Common myeloid progenitor, CD34-positive (primary cell): ENCODE measurements around the gene IFNGR2.
"Not testable (repeated sequence)": the region's sequence is repeated elsewhere in the genome, so short reads cannot be mapped to it uniquely, and the experiment has no call there.

ENCODE experiments used
- CTCF ChIA-PET: fragments of 350-600 bp; sonication (Branson Sonifier 250); formaldehyde crosslinking; loops from one replicate; lab custom pipeline; 2021; ENCODE audit warnings: antibody characterized with exemption; lab: Charles Lee
- POLR2A ChIA-PET: fragments of 350-600 bp; sonication (Branson Sonifier 250); formaldehyde crosslinking; loops from one replicate; lab custom pipeline; 2021; ENCODE audit warnings: antibody characterized with exemption; lab: Charles Lee
- DNase-seq, 3 donors: peaks; one replicate each; pipeline versions ENCODE4 v3.0.0 to v3.0.0-alpha.2; 2013
- H3K27ac ChIP-seq, 2 experiments: 1 replicate in 1 of 2; 2 replicates in 1 of 2; pipeline ENCODE4 v1.7.0; 2013; ENCODE audit warnings: inconsistent platforms in 2 of 2, low read length in 2 of 2, mild to moderate bottlenecking in 2 of 2, low read depth in 1 of 2, moderate library complexity in 1 of 2; ENCODE audit not compliant: severe bottlenecking in 2 of 2, insufficient read depth in 1 of 2, poor library complexity in 1 of 2
- H3K27me3 ChIP-seq, 5 experiments: replicated peaks in 2 of 5; 1 replicate in 3 of 5; 2 replicates in 2 of 5; pipeline versions ENCODE4 v1.6.1 to v1.7.0; 2013; ENCODE audit warnings: low read length in 4 of 5, mild to moderate bottlenecking in 2 of 5, moderate library complexity in 2 of 5, inconsistent platforms in 1 of 5; ENCODE audit not compliant: insufficient read depth in 5 of 5, control insufficient read depth in 4 of 5
- H3K36me3 ChIP-seq, 4 experiments: 1 replicate in 2 of 4; 2 replicates in 2 of 4; pipeline versions ENCODE4 v1.6.1 to v1.7.0; 2013; ENCODE audit warnings: low read length in 3 of 4, control low read depth in 1 of 4, mild to moderate bottlenecking in 1 of 4; ENCODE audit not compliant: control insufficient read depth in 4 of 4, insufficient read depth in 4 of 4
- H3K4me1 ChIP-seq, 4 experiments: 1 replicate in 3 of 4; 2 replicates in 1 of 4; pipeline versions ENCODE4 v1.6.1 to v1.7.1; 2013; ENCODE audit warnings: low read length in 3 of 4, mild to moderate bottlenecking in 3 of 4, control low read depth in 1 of 4, inconsistent platforms in 1 of 4, moderate library complexity in 1 of 4; ENCODE audit not compliant: control insufficient read depth in 4 of 4, insufficient read depth in 4 of 4; ENCODE audit errors: control extremely low read depth in 1 of 4
- H3K4me3 ChIP-seq, 7 experiments: 1 replicate in 4 of 7; 2 replicates in 3 of 7; pipeline versions ENCODE4 v1.5.1 to v1.7.0; 2013; ENCODE audit warnings: mild to moderate bottlenecking in 7 of 7, low read length in 6 of 7, moderate library complexity in 6 of 7, inconsistent platforms in 2 of 7, low read depth in 2 of 7, control low read depth in 1 of 7; ENCODE audit not compliant: insufficient read depth in 4 of 7, control insufficient read depth in 1 of 7; ENCODE audit errors: extremely low read depth in 1 of 7
- H3K9me3 ChIP-seq, 5 experiments: 1 replicate in 4 of 5; 2 replicates in 1 of 5; pipeline versions ENCODE4 v1.6.1 to v1.7.1; 2013; ENCODE audit warnings: low read length in 4 of 5, mild to moderate bottlenecking in 2 of 5, inconsistent platforms in 1 of 5, low read depth in 1 of 5, moderate library complexity in 1 of 5; ENCODE audit not compliant: control insufficient read depth in 4 of 5, insufficient read depth in 2 of 5; ENCODE audit errors: control extremely low read depth in 1 of 5
- WGBS: methylation state at CpG from one replicate; pipeline ENCODE4 v1.1.5; 2013; ENCODE audit not compliant: insufficient coverage; 5-methylcytosine and 5-hydroxymethylcytosine counted together

IFNGR2 gene

DNA sequence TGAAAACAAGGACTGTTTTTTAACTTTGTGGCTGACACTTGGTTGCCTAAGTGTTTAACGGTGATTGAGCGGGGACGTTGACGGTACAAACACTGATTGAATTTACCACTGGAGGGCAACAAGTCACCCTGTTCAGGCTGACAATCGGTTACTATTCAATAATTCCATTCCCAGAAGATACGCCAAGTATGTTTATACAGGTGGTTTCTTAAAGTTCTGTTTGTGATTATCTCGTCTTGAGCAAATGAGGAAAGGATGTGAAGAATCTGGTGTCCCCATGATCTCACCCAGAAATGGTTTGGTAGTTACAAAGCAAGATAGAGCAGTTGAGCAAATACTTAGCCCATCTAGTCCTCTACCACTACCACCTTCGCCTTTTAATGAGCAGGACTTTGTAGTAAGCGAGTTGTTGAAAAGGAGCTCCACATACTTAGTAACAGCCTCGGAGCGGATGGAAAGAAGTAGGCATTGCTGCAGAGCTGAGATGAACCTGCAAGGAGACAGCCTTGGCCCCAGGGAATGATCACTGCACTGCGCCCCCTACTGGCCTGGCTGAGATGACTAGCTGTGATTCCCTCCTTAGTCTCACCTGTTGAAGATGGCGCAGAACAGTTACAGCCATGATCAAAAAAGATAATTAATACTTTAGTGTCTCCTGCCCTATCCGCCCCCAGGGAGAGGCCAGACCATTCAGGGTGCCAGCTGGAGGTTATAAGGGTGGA is 42.2 kb upstream of the IFNGR2 start:
- Histone ChIP-seq H3K27me3 (no peaks in the 10 kb centered on the region), H3K4me1 (peaks cover 9 to 25% (median 21%) of the 10 kb centered on the region in 4 experiments), H3K36me3 (peaks cover 5 to 15% (median 12%) of the 10 kb centered on the region in 4 experiments), H3K9me3 (peaks cover 0 to 1% (median 0%) of the 10 kb centered on the region in 5 experiments), H3K27ac (peak overlapping the region in 1 of 2 experiments; percentile 70), H3K4me3 (peak overlapping the region in 6 of 7 experiments; percentile 23 to 79 (median 66))
- DNase-seq = peak; percentile 72 to 79 (median 76)
- WGBS = 53% methylated on average over 8 of the region's 14 CpGs
- POLR2A ChIA-PET = interaction anchor here (0.5 to 1.5 kb wide), 8 partner anchors 13 to 281 kb away, joined by 3 to 4 read pairs (median 3); partner anchors contain the start of genes IFNAR1, ITSN1 and TMEM50B
- CTCF ChIA-PET = interaction anchor here (0.7 to 3.1 kb wide), 45 partner anchors 8 to 527 kb away, joined by 3 to 26 read pairs (median 5); partner anchors contain the start of genes IFNAR1 and IFNGR2

DNA sequence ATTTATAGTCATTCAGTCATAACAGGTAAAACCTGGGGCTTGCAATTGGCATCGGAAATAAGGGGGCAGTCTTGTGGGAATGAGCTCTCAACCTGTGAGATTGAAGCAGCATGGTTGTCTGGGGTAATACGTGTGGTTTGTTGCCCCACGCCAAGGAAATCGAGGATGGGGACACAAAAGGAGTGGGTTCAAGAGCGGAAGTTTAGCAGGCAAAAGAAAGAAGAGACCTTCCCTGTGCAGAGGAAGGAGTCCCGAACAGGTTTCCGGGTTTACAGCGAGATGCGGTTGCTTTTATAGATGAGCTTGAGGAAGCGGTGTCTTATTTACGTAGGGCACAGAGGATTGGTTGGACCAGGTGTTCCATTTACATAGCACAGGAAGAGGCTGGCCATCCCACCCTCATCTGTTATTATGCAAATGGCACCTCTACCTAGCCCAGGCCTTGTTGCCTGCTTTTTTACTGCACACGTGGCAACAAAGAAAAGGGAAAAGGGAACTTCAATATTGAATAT is 41.1 kb upstream of the IFNGR2 start:
- WGBS = 9% methylated on average over 10 of the region's 12 CpGs
- CTCF ChIA-PET = interaction anchor here (0.8 to 3.1 kb wide), 32 partner anchors 9 to 525 kb away, joined by 3 to 26 read pairs (median 6); partner anchors contain the start of genes IFNAR1 and IFNGR2
- Histone ChIP-seq H3K4me3 (peak overlapping the region in 6 of 7 experiments; percentile 23 to 79 (median 66)), H3K27ac (peak overlapping the region in 1 of 2 experiments; percentile 70), H3K4me1 (peaks cover 9 to 25% (median 21%) of the 10 kb centered on the region in 4 experiments), H3K36me3 (peaks cover under 1 to 8% (median 4%) of the 10 kb centered on the region in 4 experiments), H3K9me3 (peaks cover 0 to 10% (median 3%) of the 10 kb centered on the region in 5 experiments), H3K27me3 (no peaks in the 10 kb centered on the region)
- POLR2A ChIA-PET = interaction anchor here (1.2 to 1.5 kb wide), 2 partner anchors 37 to 61 kb away, joined by 3 read pairs; partner anchors contain the start of gene IFNAR1
- DNase-seq = peak; percentile 62 to 88 (median 82)

DNA sequence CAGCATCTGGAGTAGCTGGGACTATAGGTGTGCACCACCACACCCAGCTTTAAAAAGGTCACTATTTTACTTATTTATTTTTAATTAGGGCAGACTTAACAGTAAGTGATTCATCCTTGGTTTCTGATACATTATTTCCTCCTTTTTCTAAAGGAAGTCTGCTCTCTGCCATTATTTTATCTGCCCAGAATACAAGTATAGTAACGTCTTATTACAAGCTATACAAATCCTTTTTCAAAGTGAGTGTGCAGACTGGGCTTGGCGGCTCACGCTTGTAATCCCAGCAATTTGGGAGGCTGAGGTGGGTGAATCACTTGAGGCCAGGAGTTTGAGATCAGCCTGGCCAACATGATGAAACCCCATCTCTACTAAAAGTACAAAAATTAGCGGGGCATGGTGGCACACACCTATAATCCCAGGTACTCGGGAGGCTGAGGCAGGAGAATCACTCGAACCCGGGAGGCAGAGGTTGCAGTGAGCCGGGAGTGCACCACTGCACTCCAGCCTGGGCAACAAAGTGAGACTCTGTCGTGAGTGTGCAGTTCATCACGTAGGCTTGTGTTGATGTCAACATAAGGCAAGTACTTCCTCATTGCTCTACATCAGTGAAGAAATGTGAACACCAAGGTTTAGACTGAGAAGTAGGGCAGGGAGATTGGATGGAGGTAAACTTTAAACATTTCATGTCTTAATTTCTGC is 39.2 kb upstream of the IFNGR2 start:
- POLR2A ChIA-PET = interaction anchor here (0.7 kb wide), 1 partner anchor 14 kb away, joined by 3 read pairs; no protein-coding TSS in a partner anchor
- not testable (repeated sequence) for H3K27me3 ChIP-seq, H3K36me3 ChIP-seq, H3K27ac ChIP-seq, H3K4me3 ChIP-seq
- CTCF ChIA-PET = interaction anchor here (0.8 to 1.4 kb wide), 3 partner anchors 10 to 167 kb away, joined by 3 to 5 read pairs (median 4); no protein-coding TSS in a partner anchor
- DNase-seq = peak in 2 of 3 donors; percentile 65 to 76
- 70% methylated on average over 10 of the region's 10 CpGs for WGBS
- Histone ChIP-seq H3K9me3 (peaks cover 2 to 23% (median 13%) of the 10 kb centered on the region in 5 experiments), H3K4me1 (peaks cover 9 to 31% (median 21%) of the 10 kb centered on the region in 4 experiments)

DNA sequence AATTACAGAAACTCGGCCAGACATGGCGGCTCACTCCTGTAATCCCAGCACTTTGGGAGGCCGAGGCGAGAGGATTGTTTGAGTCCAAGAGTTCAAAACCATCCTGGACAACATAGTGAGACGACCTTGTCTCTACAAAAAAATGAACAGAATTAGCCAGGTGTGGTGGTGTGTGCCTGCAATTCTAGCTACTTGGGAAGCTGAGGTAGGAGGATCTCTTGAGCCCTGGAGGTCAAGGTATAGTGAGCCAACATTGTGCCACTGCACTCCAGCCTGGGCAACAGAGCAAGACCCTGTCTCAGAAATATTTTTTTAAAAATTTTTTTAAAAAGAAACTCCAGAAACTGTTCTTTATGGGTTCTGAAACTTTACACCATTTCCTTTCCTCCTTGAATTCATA is 38.4 kb upstream of the IFNGR2 start:
- Histone ChIP-seq H3K36me3 (no peaks in the 10 kb centered on the region), H3K4me1 (peaks cover 9 to 31% (median 21%) of the 10 kb centered on the region in 4 experiments), H3K9me3 (peaks cover 2 to 28% (median 13%) of the 10 kb centered on the region in 5 experiments), H3K27ac (no peak overlapping the region), H3K27me3 (no peaks in the 10 kb centered on the region), H3K4me3 (no peak overlapping the region)
- DNase-seq = no peak
- ChIA-PET POLR2A (no interaction called here), CTCF (no interaction called here)
- 100% methylated on average over 2 of the region's 5 CpGs for WGBS

DNA sequence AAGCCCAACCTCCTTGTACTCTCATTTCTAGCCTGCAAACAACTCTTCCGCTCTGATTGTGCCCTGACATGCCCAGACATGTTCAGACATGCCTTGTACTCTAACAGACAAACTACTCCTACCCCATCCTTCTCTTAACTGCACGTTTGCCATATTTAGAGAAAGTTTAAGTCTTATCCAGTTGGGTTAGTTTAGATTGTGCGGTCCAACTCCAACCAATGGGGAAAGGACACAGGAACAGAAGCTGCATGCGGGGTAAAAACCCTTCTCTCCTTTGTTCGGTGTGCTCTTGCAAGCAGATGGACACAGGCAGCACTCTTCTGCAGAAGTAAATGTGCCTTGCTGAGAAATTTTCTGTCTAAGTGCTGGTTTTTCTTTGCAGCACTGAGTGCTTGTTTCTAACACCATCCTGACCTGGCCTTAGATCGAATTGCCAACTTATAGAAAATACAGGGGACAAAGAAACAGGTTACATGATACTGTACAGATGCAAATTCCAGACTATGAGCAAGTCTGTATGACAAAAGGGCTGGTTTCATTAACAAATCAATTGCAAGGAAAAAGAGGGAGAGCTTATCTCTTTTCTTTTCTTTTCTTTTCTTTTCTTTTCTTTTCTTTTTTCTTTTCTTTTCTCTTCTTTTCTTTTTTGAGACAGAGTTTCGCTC is 35.8 kb upstream of the IFNGR2 start:
- Histone ChIP-seq H3K27ac (no peak overlapping the region), H3K4me3 (peak overlapping the region in 1 of 7 experiments; percentile 1), H3K36me3 (no peaks in the 10 kb centered on the region), H3K9me3 (peaks cover 2 to 32% (median 16%) of the 10 kb centered on the region in 5 experiments), H3K27me3 (no peaks in the 10 kb centered on the region), H3K4me1 (peaks cover 0 to 13% (median 5%) of the 10 kb centered on the region in 4 experiments)
- ChIA-PET CTCF (interaction anchor here (1.3 to 1.6 kb wide), 3 partner anchors 9 to 77 kb away, joined by 3 to 7 read pairs (median 4); no protein-coding TSS in a partner anchor), POLR2A (no interaction called here)
- WGBS = 100% methylated on average over 3 of the region's 7 CpGs
- DNase-seq = no peak

DNA sequence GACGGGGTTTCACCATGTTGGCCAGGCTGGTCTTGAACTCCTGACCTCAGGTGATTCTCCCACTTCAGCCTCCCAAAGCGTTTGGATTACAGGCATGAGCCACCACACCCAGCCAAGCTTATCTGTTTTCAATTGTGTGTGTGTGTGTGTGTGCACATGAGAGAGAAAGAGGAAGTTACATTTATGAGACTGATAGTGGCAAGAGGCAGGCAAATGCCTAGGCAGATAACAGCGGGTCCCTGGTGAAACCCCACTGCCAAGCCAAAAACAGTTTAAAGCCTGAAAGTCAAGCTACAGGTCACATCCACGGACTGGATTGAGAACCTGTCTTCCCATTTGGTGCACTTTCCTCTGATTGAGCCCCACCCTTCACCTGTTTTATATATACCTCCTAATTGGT is 35.1 kb upstream of the IFNGR2 start:
- no peak overlapping the region for H3K27ac ChIP-seq
- POLR2A ChIA-PET = no interaction called here
- DNase-seq = peak; percentile 54 to 89 (median 80)

More for the DNA sequence above, 35.1 kb upstream of the IFNGR2 start:
- Histone ChIP-seq H3K27me3 (no peaks in the 10 kb centered on the region), H3K9me3 (peaks cover 2 to 32% (median 16%) of the 10 kb centered on the region in 5 experiments), H3K4me1 (peaks cover 0 to 11% (median 0%) of the 10 kb centered on the region in 4 experiments), H3K36me3 (no peaks in the 10 kb centered on the region), H3K4me3 (peak overlapping the region in 1 of 7 experiments; percentile 4)
- no CpG with 5 or more reads among the region's 4 CpGs for WGBS
- CTCF ChIA-PET = interaction anchor here (1.0 kb wide), 1 partner anchor 71 kb away, joined by 3 read pairs; no protein-coding TSS in a partner anchor
